ENCODE data around the gene HECW1.

DNA sequence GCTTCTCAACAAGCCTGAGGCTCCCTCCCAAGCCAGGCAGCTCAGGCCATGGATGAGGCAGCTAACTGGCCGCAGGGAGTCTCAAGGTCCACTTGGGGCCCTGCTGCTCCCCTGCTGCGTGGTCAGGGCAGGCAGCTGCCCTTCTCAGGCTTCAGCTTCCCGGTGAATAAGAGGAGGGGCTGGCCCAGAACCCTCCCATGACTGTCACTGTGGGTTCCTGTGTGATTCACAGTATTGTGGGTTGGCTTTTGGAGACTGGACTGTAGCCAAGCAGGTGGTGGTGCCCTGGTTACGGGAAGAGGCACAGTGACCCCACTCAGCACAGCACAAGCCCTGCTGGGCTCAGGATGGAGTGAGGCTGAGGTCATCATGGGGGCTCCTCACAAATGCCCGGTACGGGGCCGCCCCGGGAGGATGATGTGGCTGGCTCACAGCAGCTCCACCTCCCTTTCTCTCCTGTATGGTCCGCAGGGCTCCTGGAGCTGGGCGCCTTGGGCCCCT is 189.8 kb downstream of the HECW1 start:
- TF ChIP-seq, protein P1, sequence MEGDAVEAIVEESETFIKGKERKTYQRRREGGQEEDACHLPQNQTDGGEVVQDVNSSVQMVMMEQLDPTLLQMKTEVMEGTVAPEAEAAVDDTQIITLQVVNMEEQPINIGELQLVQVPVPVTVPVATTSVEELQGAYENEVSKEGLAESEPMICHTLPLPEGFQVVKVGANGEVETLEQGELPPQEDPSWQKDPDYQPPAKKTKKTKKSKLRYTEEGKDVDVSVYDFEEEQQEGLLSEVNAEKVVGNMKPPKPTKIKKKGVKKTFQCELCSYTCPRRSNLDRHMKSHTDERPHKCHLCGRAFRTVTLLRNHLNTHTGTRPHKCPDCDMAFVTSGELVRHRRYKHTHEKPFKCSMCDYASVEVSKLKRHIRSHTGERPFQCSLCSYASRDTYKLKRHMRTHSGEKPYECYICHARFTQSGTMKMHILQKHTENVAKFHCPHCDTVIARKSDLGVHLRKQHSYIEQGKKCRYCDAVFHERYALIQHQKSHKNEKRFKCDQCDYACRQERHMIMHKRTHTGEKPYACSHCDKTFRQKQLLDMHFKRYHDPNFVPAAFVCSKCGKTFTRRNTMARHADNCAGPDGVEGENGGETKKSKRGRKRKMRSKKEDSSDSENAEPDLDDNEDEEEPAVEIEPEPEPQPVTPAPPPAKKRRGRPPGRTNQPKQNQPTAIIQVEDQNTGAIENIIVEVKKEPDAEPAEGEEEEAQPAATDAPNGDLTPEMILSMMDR (IDR thresholded peaks at IDR 0.05) = no peak
- no peak for TF ChIP-seq POLR2AphosphoS5 (IDR thresholded peaks at IDR 0.05)

Measured in upper lobe of left lung (tissue), 4 donors.